ENCODE results near the gene RHO.

- TF ChIP-seq, protein P1, sequence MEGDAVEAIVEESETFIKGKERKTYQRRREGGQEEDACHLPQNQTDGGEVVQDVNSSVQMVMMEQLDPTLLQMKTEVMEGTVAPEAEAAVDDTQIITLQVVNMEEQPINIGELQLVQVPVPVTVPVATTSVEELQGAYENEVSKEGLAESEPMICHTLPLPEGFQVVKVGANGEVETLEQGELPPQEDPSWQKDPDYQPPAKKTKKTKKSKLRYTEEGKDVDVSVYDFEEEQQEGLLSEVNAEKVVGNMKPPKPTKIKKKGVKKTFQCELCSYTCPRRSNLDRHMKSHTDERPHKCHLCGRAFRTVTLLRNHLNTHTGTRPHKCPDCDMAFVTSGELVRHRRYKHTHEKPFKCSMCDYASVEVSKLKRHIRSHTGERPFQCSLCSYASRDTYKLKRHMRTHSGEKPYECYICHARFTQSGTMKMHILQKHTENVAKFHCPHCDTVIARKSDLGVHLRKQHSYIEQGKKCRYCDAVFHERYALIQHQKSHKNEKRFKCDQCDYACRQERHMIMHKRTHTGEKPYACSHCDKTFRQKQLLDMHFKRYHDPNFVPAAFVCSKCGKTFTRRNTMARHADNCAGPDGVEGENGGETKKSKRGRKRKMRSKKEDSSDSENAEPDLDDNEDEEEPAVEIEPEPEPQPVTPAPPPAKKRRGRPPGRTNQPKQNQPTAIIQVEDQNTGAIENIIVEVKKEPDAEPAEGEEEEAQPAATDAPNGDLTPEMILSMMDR (conservative IDR thresholded peaks at IDR 0.05; ENCODE audit: low read length) = no peak
- TF ChIP-seq EZH2phosphoT487 (IDR thresholded peaks at IDR 0.05; ENCODE audit: borderline replicate concordance) = no peak
Observed at GRCh38 chr3:129524081-129524480, 4.4 kb upstream of the RHO start.
